Omental fat pad (tissue), 4 donors: Measurements from ENCODE around the gene UNC45A. TPM values are rescaled to one million over a fixed set of nuclear protein-coding genes. Genes with fewer than 3 reads are reported as not detected.
A peak's percentile ranks its signal among the peaks of the same experiment; 100 is the strongest.
"Not testable (repeated sequence)": the region's sequence is repeated elsewhere in the genome, so short reads cannot be mapped to it uniquely, and the experiment has no call there.

Source experiments
- ATAC-seq: fragments of 150-250 bp; one replicate; pipeline ENCODE4 v1.9.1; 2016; ENCODE audit warnings: mild to moderate bottlenecking, moderate library complexity; ENCODE audit not compliant: low FRiP score
- DNase-seq: peaks from one replicate; pipeline ENCODE4 v3.0.0-alpha.2; 2019; ENCODE audit warnings: low spot score
- total RNA-seq, 4 donors: library from RNA; depleted of rRNA; stranded (reverse); fragments of >200 nt; gene quantifications; one replicate each; pipeline ENCODE4 v1.1.0, GENCODE V29; 2016
- TF ChIP-seq, protein P1 (sequence below), 3 donors: fragments of 450-650 bp; IDR thresholded peaks; one replicate each; pipeline ENCODE4 v1.5.1; 2016 to 2017; ENCODE audit warnings: antibody characterized with exemption in 3 of 3, mild to moderate bottlenecking in 3 of 3, moderate library complexity in 2 of 3

The UNC45A gene
- total RNA-seq, 4 donors from 2014 or later: 40.8 to 61.5 (median 48.8) TPM

DNA sequence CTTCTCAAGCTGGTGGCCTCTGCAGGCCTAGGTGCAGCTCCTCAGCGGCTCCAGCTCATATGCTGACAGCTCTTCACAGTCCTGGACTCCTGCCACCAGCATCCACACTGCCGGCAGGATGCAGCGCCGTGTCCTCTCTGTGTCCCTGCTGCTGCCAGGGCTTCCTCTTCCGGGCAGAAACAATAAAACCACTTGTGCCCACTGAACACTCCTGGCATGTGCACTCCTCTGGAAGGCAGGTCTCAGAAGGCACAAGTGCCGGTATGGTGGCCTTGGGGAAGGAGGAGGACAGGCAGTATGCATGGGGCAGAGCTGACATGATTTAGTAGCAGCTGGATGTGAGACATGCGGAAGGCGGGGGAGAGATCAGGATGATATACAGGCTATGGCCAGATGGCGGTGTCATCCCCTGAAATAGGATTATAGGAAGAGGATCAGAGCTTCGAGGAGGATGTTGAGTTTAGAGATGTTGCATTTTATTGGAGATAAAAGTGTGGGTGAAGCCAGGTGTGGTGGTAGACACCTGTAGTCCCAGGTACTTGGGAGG, 39.4 kb upstream of the UNC45A start:
- TF ChIP-seq, protein P1, sequence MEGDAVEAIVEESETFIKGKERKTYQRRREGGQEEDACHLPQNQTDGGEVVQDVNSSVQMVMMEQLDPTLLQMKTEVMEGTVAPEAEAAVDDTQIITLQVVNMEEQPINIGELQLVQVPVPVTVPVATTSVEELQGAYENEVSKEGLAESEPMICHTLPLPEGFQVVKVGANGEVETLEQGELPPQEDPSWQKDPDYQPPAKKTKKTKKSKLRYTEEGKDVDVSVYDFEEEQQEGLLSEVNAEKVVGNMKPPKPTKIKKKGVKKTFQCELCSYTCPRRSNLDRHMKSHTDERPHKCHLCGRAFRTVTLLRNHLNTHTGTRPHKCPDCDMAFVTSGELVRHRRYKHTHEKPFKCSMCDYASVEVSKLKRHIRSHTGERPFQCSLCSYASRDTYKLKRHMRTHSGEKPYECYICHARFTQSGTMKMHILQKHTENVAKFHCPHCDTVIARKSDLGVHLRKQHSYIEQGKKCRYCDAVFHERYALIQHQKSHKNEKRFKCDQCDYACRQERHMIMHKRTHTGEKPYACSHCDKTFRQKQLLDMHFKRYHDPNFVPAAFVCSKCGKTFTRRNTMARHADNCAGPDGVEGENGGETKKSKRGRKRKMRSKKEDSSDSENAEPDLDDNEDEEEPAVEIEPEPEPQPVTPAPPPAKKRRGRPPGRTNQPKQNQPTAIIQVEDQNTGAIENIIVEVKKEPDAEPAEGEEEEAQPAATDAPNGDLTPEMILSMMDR (IDR thresholded peaks at IDR 0.05): no peak
- no peak for ATAC-seq

DNA sequence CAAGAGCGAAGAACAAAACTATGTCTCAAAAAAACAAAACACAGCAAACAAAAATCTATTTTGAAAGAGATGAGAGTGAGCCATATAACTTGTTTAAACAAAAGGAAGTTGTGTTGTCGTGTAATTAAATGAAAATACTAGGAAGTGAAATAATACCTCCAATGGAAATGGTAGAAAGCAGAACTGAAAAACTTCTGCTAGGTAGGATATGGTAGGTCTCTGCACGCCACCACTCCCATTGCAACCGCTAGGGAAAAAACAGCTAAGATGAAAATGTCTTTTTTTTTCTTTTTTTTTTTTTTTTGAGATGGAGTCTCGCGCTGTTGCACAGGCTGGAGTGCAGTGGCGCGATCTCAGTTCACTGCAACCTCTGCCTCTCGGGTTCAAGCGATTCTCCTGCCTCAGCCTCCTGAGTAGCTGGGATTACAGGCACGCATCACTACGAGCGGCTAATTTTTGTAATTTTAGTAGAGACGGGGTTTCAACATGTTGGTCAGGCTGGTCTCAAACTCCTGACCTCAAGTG, 37.9 kb upstream of the UNC45A start:
- ATAC-seq, DNase-seq: not testable (repeated sequence)

More for the DNA sequence above, 39.4 kb upstream of the UNC45A start:
- no peak for DNase-seq

- no peak for ATAC-seq
These were observed 33.7 kb upstream of the UNC45A start for GRCh38 chr15:90901175-90902039.

DNA sequence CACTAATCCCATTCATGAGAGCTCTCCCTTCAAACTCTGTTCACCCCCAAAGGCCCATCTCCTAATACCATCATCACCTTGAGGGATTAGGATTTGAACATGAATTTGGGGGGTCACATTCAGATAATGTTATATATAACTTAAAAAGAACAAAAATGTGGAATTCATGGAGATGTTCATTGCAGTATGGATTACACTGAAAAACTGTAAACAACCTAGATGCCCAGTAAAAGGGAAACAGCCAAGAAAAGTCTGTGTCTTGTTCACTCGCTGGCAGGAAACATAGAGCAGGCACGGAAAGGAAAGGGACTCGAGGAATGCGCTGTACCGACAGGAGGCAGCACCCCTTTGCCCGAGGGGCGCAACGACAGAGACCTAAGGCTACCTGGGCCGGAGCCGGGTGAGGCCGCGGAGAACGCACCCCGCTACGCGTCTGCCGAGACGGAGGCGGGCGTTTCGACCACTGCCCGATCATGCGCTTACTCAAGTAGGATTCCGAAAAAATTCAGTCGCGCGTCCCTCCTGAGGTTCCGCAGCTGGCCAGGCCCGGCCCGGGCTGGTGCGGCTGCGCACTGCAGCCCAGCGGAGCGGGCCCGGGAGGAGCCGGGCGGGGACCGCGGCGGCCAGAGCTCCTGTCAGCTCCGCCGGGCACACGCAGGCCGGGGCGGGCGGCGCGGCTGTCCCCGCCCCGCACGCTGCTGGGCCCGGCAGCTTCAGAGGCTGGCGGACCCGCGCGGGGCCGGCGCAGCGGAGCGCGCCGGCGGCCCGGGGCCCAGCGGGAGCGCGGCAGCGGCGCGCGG, 32.8 kb upstream of the UNC45A start:
- peak; percentile 86 for ATAC-seq
- no peak for DNase-seq
- TF ChIP-seq, protein P1 (IDR thresholded peaks at IDR 0.05): no peak

More at GRCh38 chr15:90901175-90902039, 33.7 kb upstream of the UNC45A start:
- TF ChIP-seq, protein P1 (IDR thresholded peaks at IDR 0.05): no peak
- no peak for DNase-seq

DNA sequence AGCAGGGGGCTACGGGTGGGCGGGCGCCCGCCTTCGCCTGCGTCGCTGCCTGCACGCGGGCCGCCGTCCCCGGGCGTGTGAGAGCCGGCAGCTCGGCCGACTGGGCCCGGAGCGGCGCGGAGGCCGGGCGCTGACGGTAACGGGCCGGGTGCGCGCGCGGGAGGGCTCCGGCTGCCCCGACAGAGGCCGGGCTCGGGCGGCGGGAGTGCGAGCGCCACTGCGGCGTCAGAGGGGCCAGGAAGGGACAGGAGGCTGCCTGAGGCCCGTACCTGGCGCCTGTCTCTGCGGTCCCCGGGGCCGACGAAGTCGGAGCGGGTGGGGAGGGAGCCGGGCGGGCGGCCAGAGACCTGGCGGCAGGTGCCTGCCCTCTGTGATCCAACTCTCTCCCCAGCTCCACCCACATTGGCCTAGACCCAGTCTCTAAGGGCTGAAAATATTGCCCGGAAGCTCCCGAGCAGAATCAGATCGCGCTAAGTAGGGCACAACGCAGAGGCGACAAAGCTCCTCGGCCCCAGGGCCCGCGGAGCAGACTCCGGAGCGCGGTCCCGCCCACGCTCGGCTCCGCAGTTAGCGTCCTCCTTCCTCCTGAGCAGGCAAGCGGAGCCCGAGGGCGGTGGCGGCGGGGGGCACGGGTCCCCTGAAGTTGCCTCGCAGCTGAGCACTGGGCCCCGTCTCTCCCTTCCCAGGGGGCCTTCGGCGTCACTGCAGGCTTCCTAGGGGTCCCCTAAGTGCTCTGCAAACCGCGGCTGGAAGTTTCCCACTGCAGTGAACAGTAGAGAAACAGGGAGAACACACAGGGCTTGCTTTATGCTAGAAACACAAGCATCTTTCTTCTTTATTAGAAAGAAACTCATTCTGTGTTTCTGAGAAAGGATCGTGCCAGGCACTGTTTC, 32.0 kb upstream of the UNC45A start, which contains the start of gene MAN2A2:
TSS of gene MAN2A2 (plus strand) at position 463 of the 893 bp plus-strand sequence. CDS start 906 bp downstream, outside the sequence.
- DNase-seq: no peak
- TF ChIP-seq, protein P1 (IDR thresholded peaks at IDR 0.05): no peak
- ATAC-seq: peak; percentile 50

DNA sequence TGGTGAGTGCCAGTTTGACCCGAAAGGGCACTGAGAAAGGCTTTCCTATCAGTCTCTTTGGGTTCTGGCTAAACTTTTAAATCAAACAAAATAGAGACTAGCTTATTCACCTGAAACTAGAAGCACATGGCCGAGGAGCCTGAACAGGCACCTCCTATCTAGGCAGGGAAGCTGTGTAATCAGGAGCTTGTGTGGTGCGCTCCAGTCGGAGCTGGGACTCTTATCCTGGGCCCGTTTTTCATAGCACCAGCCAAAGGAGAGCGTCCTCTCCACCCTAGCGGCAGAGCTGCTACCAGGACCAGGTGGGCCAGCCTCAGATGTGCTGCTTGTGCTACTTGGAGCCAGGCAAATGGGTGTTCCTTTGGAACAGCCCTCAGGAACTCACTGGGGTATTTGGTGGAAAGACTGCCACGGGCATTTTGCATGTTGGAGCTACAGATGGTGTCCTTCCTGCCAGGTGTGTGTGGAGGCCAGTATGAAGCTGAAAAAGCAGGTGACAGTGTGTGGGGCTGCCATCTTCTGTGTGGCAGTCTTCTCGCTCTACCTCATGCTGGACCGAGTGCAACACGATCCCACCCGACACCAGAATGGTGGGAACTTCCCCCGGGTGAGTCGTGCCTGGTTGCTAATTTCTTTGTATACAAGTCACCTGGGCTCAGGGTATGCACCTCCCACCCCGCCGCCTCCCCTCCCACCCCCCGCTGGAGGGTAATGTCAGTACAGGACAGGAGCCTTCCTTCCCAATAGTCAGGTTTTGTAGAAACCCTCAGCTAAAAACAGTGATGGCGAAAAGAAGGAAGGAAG, 31.1 kb upstream of the UNC45A start:
- ATAC-seq: no peak
- no peak for DNase-seq

More for the DNA sequence above, 31.1 kb upstream of the UNC45A start:
- TF ChIP-seq, protein P1 (IDR thresholded peaks at IDR 0.05): no peak
